Measurements from ENCODE around the gene KRT27. TPM values are rescaled to one million over a fixed set of nuclear protein-coding genes. Genes with fewer than 3 reads are reported as not detected.
"Not testable (repeated sequence)": the region's sequence is repeated elsewhere in the genome, so short reads cannot be mapped to it uniquely, and the experiment has no call there.

The KRT27 gene, protein sequence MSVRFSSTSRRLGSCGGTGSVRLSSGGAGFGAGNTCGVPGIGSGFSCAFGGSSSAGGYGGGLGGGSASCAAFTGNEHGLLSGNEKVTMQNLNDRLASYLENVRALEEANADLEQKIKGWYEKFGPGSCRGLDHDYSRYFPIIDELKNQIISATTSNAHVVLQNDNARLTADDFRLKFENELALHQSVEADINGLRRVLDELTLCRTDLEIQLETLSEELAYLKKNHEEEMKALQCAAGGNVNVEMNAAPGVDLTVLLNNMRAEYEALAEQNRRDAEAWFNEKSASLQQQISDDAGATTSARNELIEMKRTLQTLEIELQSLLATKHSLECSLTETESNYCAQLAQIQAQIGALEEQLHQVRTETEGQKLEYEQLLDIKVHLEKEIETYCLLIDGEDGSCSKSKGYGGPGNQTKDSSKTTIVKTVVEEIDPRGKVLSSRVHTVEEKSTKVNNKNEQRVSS
- total RNA-seq = not detected in 2 replicates

GRCh38 chr17:40782450-40782849 lies at the start of gene KRT27:
Gene KRT27 (minus strand): TSS chr17:40782550. CDS start chr17:40782493, 57 bp downstream.
- DNase-seq (ENCODE audit: low read depth in 2 of 2) = no peak

GRCh38 chr17:40830085-40830776 lies 47.9 kb upstream of the KRT27 start:
- no peak for DNase-seq (ENCODE audit: low read depth in 2 of 2)

GRCh38 chr17:40828454-40829044 lies 46.2 kb upstream of the KRT27 start:
- peak in 1 of 2 donors; percentile 12 for DNase-seq (ENCODE audit: low read depth in 2 of 2)

DNA sequence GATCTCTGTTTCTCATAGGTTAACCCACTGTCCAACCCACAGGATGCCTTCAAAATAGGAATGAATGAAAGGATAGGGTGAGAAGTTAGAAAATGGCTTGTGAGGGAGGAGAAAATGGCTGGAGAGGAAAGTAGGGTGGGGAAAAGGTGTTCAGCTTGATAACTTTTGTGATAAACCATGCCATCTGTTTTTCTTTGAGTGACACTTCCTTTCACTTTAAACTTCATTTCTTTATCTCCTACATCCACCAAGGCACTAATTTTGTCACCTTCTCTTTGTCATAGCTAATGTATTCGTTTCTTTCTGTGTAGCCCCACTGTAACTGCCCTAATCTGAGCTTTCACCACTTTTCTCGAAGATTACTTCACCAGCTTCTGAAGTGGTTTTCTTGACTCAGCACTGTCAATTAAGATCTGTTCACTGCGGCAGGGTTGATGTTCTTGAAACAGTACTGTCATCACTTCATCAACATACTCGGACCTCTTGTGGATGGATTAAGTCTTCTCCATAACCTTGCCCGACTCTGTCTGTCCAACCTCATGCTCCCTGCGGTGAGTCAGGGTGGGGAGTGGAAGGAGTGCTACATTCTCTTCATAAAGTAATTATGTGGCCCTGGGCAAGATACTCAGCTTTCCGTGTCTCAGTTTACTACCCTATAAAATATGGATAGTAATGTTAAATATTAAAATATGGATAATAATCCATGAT lies 45.5 kb upstream of the KRT27 start:
- DNase-seq (ENCODE audit: low read depth in 2 of 2) = no peak

DNA sequence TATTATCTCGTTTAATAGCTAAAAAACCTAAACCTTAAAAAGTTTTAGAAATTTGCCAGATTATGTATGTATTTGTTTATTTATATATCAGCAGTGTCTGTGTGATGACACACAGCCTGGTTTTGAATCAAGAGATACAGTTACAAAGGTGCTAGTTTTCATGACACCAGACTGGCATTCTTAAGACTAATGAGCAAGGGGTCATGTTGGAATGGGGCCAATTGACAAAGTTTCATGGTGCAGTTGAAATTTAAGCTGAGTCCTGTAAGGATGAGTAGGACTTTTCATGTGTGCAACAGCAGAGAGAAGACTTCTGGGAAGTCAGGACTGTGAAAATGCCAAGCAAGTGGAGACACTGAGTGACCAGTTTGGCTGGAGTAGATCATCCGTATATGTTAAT lies 43.2 kb upstream of the KRT27 start:
- DNase-seq (ENCODE audit: low read depth in 2 of 2) = no peak

DNA sequence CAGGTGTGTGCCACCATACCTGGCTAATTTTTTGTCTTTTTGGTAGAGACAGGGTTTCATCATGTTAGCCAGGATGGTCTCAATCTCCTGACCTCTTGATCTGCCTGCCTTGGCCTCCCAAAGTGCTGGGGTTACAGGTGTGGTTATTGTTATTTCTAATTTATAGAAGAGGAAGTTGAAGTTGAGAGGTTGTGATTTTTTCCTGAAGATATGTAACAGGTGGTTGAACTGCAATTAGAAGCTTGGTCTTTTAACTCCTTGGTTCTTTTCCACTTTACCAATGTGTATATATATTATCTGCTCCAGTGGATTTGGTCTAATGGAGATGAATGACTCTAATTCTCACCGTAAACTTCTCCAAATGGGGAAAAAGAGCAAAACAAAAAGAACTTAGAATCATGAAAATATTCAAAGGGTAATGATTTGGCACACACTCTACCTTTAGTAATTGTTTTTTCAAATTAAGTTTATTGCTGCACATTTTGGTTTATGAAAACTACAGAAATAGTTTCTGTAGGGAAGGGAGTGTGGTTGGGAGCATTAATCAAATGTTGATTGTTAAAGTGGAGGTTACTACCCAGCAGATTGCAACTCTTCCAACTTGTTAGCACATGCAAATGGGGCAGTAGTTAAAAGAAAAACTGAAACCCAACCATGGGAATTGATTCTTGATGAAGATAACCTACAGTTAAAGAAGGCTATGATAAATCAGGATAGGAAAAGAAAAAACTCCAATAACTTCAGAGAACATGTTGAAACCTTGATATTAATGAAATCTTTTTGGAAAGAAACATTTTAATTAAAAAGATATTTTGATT lies 41.9 kb upstream of the KRT27 start:
- no peak for DNase-seq (ENCODE audit: low read depth in 2 of 2)

- DNase-seq (ENCODE audit: low read depth in 2 of 2) = no peak
Measured at GRCh38 chr17:40822132-40822812, 39.9 kb upstream of the KRT27 start, which contains the start of gene KRT10. Gene KRT10 (minus strand): TSS chr17:40822614. CDS start chr17:40822585, 29 bp downstream.

DNA sequence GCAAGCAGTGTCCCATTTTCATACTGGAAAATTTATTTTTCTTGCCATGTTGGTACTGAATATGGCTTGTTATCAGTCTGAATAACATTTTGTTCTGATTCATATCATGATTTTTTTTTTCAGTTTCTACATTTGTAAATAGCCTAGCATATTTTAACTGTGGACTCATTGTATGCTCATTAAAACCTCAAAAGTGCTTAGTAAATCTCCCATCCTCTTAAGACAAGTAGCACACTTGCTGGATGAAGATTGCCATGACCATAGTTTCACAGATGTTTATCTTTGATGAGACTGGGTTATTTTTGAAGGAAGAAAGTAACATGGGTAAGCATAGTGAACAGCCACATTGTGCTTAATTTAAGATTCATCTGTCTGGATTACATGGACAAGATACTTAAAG lies 39.2 kb upstream of the KRT27 start:
- DNase-seq (ENCODE audit: low read depth in 2 of 2) = no peak

GRCh38 chr17:40820228-40820838 lies 38.0 kb upstream of the KRT27 start:
- no peak for DNase-seq (ENCODE audit: low read depth in 2 of 2)

- DNase-seq (ENCODE audit: low read depth in 2 of 2) = peak in 1 of 2 donors; percentile 39
Measured at GRCh38 chr17:40819528-40820125, 37.3 kb upstream of the KRT27 start.

DNA sequence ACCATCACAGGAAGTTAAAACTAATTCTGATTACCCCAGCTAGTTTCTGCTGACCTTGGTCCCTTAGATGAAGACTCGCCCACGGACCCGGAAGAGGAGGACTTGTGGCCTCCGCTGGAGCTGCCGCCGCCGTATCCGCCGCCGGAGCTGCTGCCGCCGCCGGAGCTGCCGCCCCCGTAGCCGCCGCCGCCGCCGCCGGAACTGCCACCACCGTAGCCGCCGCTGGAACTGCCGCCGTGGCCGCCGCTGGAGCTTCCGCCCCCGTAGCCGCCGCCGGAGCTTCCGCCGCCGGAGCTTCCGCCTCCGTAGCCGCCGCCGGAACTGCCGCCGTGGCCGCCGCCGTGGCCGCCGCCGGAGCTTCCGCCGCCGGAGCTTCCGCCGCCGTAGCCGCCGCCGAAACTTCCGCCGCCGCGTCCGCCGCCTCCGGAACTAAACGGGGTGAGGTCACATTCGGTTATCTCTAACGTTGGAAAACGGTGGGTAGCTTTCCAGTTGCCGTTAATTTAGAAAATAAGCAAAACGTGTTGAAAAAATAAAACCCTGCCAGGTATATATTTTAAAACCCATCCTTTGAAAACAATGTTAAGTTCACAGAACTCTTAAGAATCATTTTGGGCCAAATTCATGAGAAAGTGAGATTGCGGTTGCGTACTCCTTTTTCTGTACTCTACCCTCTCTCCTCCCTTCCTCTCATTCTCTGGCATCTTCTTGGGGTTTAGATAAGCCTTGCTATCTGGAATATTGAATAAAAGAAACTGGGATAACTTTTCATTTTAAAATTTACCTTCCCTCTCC lies 36.6 kb upstream of the KRT27 start:
- peak; percentile 50 to 84 for DNase-seq (ENCODE audit: low read depth in 2 of 2)

- DNase-seq (ENCODE audit: low read depth in 2 of 2) = no peak
Measured at GRCh38 chr17:40818343-40818732, 36.0 kb upstream of the KRT27 start.

GRCh38 chr17:40817103-40817682 lies 34.8 kb upstream of the KRT27 start:
- no peak for DNase-seq (ENCODE audit: low read depth in 2 of 2)

DNA sequence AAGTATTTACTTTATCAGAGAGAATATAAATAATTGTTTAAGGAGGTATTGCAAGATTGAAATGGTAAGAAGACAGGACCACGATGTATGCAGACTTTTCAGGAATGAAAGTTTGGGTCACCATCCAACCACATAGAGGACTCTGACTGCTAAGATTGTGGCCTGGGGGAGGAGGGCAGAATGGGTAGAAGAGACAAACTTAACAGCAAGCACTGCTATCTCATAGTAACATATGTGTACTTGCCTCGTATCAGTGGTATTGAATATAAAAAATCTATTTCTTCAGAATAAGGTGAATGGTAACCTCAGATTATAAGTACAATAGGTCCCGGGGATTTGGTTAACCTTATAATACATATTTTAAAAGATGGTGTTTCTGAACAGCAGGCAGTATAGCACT lies 34.2 kb upstream of the KRT27 start:
- no peak for DNase-seq (ENCODE audit: low read depth in 2 of 2)

DNA sequence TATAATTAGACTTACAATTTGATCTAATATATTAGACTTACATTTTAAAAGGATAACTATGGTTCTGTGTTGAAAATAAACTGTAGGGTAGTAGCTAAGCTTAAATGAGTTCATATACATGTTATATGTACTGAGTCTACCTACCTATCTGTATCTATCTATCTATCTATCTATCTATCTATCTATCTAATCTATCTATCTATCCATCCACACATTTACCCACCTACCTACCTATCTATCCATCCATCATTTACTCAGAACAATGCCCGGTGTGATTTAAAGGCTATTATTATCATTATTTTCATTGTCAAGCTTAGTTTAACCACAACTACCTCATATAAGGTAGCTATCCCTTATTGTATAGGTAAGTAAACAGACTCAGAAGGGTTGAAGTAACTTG lies 33.0 kb upstream of the KRT27 start:
- DNase-seq (ENCODE audit: low read depth in 2 of 2) = no peak

GRCh38 chr17:40814657-40815056 lies 32.3 kb upstream of the KRT27 start:
- DNase-seq (ENCODE audit: low read depth in 2 of 2) = not testable (repeated sequence)

DNA sequence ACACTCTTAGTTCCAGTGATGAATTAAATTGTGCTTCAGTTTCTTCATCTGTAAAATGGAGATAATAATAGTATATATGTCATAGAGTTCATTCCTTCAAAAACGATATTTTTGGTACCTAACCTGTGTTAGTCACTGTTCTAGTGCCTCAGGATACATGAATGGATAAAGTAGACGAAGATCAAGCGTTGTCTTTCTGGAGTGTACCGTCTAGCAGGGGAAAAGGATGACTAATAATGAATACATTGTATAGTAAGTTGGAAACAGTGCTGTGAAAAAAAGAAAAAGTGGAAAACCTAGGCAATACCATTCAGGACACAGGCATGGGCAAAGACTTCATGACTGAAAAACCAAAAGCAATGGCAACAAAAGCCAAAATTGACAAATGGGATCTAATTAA lies 31.5 kb upstream of the KRT27 start:
- DNase-seq (ENCODE audit: low read depth in 2 of 2) = peak in 1 of 2 donors; percentile 23

DNA sequence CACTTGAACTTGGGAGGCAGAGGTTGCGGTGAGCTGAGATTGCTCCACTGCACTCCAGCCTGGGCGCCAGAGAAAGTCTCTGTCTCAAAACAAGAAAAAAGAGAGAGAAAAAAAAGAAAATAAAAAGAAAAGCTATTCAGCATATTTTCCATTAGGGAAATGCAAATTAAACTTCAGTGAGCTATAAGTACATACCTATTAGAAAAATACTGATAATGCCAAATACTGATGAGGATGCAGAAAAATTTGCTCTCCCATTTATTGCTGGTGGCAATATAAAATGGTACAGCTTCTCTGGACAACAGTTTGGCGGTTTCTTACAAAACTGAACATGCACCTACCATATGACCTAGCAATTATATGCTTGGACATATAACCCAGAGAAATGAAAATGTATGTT lies 30.3 kb upstream of the KRT27 start:
- no peak for DNase-seq (ENCODE audit: low read depth in 2 of 2)

Measured in dermis microvascular lymphatic vessel endothelial cell (primary cell).